ENCODE measurements around the gene SRPX.

GRCh38 chrX:38183596-38183995, 37.1 kb downstream of the SRPX start:
- no peak for TF ChIP-seq JUN (IDR thresholded peaks at IDR 0.05)
- no peak for TF ChIP-seq EP300 (IDR thresholded peaks at IDR 0.05)
- no peak for TF ChIP-seq CTCF (IDR thresholded peaks at IDR 0.05)
- no peak for TF ChIP-seq HOXA7 (CRISPR knock-in tag; IDR thresholded peaks at IDR 0.05)
- TF ChIP-seq USF2 (IDR thresholded peaks at IDR 0.05) = no peak
- TF ChIP-seq NFE2L2 (conservative IDR thresholded peaks at IDR 0.05; ENCODE audit: low read length) = no peak
- no peak for TF ChIP-seq MAX (IDR thresholded peaks at IDR 0.05)
- TF ChIP-seq POLR2A (IDR thresholded peaks at IDR 0.05; ENCODE audit: low read length) = no peak
- no peak for TF ChIP-seq CHD2 (IDR thresholded peaks at IDR 0.05; ENCODE audit: low read length, partially characterized antibody)
- TF ChIP-seq SMC3 (IDR thresholded peaks at IDR 0.05) = no peak
- no peak for TF ChIP-seq CEBPB (IDR thresholded peaks at IDR 0.05)
- no peak for TF ChIP-seq CBX8 (IDR thresholded peaks at IDR 0.05)
- TF ChIP-seq JUNB (IDR thresholded peaks at IDR 0.05) = no peak

Data from A549 (cell line).